NCI-H1436 (cell line): ENCODE measurements around the gene NME3.

Experiments used
- DNase-seq: peaks from one replicate; lab custom pipeline; 2025; lab: John Stamatoyannopoulos, UW

Gene NME3

DNA sequence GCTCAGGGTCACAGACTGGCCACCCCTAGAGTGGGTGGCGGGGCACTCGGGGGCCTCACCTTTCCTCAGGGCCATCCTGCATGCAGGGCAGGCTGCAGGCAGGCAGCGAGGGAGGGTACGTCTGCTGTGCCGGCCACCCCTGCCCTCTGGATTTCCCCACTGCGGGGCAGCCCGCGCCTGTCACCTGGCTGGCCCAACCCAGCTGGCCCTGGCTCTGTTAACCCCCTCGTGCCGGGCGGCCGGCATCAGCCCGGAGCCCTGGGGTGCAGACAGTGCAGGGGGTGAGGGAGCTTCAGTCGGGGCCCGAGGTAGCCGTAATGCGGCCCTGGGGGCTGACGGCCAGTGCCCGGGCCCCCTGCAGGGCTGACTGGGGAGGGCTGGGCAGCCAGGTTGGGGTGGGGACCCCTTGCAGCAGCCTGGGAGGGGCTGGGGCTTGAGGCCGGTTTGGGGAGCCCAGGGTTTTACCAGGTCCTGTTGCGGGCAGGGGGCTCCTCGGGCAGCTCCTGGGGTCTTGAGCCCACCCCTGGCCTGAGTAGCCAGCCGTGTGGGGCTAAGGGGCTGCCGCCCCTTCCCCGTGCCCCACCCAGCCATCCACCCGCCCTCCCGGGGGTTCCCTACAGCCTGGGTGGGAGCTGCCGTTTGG is 22.4 kb upstream of the NME3 start, which contains the start of gene IGFALS:
Gene IGFALS, minus strand, starts transcription at position 128 of the 643 bp plus-strand sequence. Its CDS starts 53 bp downstream, at position 75.
- DNase-seq: no peak

DNA sequence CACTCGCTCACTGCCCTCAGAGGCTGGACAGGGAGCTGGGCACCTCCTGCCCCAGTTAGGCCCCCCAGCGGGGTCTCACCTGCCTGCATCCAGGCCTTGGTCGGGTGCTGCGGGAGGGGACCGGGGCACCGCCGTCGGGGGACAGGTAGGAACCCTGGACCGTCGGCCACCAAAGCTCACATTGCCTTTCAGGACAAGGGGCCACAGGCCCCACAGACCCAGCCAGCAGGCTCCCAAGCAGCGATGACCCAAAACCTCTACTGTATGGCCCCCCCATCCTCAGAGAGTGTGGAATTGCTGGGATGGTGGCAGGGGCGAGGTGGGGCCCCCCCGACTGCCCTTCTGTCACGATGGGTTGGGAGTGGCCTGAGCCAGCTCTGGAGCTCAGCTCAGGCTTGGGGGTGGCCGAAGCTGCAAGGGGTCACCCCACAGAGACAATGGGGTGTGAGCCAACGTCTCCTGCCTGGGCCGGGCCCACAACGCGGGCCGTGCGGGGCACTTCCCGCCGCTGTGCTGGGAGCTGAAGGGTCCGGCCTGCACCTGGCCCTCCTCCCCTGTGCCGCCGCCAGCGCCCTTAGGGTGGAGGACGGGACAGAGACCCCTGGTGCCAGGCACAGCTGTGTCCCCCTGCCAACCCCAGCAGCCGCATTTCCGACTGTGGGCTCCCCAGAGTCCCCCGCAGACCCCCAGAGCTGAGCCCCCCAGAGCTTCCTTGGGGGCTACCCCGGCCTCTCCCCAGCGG is 21.7 kb upstream of the NME3 start:
- no peak for DNase-seq

GRCh38 chr16:1791943-1792812 is 20.8 kb upstream of the NME3 start:
- no peak for DNase-seq

DNA sequence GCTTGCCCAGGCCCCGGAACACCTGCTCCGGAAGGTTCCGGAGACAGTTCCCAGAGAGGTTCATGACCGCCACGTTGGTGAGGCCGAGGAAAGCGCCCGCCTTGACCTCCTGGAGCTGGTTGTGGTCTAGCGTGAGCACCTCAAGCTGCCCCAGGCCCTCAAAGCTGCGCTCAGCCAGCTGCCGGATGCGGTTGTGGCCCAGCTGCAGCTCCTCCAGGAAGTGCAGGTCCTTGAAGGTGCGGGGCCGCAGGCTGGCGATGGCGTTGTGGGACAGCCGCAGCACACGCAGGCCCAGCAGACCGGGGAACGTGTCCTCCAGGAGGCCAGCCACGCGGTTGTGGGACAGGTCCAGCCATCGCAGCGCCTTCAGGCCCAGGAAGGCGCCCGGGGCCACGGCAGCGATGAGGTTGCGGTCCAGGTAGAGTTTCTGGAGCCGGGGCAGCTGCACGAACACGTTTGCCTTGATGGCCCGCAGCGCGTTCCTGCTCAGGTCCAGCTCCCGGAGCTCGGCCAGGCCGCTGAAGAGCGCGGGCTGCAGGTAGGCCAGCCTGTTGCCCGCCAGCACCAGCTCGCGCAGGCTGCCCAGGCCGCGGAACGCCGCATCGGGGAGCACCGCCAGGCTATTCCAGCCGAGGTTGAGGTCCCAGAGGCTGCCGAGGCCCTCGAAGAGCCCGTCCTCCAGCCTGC is 20.1 kb upstream of the NME3 start:
- no peak for DNase-seq

GRCh38 chr16:1790611-1791255 is 19.4 kb upstream of the NME3 start:
- DNase-seq: no peak

DNA sequence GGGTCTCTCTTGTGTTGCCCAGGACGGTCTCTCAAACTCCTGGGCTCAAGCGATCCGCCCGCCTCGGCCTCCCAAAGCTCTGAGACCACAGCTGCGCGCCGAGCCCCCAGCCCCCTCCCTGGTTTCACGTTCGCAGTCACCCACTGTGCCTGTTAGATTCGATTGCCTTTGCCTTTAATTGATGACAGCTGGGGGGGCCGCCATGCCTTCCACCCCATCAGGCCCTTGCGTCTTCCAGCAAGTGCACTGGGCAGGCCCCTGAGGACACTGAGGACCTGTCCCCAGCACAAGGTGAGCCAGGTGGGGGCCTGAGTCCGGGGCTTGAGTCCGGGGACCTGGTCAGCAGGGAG is 18.9 kb upstream of the NME3 start:
- DNase-seq: no peak

DNA sequence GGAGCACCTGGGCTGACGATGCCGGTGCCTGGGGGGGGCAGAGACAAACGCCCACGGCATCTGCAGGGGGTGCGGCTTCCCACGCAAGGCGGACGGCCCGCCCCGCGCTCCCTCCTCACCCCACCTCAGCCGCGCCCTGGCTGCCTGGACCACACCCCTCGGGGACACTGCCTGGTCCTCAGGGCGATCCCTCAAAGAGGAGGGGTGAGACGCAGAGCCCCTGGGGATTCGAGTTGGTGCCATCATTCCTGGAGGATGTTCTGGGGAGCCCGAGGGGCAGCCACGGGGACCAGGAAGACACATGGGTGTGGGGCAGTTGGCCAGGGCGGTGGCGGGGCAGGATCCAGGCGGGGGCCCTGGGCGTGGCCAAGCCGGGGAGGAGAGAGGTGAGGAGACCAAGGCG is 18.3 kb upstream of the NME3 start:
- DNase-seq: no peak

GRCh38 chr16:1788708-1789100 is 17.4 kb upstream of the NME3 start:
- DNase-seq: no peak

DNA sequence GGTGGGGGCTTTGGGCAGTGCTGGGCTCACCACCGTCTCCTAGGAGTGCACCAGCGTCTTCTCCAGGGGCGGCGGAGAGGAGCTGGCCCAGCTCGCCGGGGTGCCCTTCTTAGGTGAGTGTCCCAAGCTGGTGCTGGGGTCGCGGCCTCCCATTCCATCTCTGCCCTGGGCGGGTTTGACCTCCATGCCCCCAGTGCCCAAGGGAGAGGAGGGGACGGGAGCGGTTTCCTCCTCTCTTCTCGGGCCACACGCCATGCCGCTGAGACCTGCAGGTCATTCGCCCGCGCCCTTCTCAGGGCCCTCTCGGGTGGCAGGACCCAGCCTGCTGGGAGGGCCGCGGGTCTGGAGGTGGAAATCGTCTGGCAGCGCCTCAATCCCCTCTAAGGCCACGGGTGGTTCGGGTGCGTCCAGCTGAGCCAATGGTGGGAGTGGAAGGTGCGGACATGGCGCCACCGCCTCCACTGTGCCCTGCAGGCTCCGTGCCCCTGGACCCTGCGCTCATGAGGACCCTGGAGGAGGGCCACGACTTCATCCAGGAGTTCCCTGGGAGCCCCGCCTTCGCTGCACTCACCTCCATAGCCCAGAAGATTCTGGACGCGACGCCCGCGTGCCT is 16.9 kb upstream of the NME3 start:
- DNase-seq: no peak

DNA sequence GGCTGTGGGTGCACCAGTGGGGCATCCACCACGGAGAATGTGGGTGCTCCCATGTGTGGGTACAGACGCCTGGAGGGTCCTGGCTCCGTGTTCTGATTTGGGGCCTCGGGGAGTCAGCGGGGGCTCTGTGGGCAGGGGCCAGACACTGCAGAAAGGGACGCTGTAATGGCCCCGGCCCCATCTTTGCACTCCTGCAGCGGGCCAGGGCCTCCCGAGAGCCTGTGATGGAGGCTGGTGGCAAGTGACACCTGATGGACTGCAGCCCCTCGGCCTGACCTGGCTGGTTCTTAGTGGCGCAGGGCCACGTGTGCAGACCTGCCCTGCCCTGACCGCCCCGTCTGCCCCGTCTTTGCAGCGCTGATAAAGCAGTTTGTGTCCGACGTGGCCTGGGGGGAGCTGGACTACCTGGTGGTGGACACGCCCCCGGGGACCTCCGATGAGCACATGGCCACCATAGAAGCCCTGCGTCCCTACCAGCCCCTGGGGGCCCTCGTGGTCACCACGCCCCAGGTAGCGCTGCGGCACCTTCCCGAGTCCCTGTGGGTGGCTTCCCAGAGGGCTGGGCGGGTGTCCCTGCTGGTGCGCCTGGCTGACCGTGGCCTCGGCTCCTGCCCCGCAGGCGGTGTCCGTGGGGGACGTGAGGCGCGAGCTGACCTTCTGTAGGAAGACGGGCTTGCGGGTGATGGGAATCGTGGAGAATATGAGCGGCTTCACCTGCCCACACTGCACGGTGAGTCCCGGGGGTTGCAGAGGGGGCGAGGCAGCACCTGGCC is 16.2 kb upstream of the NME3 start:
- DNase-seq: no peak

- DNase-seq: no peak
Observed at GRCh38 chr16:1787056-1787321, 15.6 kb upstream of the NME3 start.

DNA sequence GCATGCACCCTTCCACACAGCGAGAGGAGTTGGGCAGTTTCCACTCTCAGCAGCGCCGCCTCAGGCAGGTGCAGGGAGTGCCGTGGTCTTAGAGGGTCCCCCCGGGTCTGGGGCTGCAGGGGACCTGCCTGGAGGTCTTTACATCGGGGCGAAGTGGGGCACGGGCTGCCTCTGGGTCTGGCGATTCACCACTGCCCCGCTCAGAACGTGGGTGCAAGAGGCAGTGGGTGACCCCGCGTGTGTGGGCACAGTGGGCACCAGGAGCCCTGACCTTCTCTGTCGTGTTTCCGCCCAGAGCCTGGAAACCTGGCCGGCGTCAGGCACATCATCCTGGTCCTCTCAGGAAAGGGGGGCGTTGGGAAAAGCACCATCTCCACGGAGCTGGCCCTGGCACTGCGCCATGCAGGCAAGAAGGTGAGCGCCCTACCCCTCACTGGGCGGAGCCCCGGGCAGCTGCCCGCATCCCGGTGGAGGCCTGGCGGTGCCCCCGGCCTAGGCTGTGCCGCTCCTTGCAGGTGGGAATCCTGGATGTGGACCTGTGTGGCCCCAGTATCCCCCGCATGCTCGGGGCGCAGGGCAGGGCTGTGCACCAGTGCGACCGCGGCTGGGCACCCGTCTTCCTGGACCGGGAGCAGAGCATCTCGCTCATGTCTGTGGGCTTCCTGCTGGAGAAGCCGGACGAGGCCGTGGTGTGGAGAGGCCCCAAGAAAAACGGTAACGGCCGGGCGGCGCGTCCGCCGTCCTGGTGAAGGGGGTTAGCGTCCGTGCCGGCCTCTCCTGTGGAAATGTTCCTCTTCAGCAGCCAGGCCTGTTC is 15.1 kb upstream of the NME3 start:
- no peak for DNase-seq

DNA sequence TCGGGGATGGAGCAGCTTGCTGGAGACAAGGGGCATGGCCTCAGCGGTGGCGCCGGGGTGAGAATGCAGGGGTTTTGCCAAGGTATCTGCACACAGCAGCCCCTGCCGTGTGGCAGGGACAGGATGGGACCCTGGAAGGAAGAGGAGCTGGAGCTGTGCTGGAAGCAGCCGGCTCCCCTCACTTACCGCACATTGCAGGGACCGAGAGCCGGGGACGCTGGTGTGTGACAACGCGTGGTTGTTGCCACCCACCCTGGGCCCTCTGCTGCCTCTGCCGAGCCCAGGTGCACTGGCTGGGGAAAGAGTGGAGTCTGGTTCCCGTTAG is 14.5 kb upstream of the NME3 start:
- no peak for DNase-seq

GRCh38 chr16:1784977-1785845 is 13.9 kb upstream of the NME3 start:
- no peak for DNase-seq

- DNase-seq: peak; percentile 99
Observed at GRCh38 chr16:1782408-1783264, 11.3 kb upstream of the NME3 start, which contains the start of the genes NUBP2 and SPSB3. Gene NUBP2, plus strand, starts transcription at chr16:1782960. Its CDS starts 61 bp downstream, at chr16:1783021. Gene SPSB3, minus strand, starts transcription at chr16:1782571. Its CDS starts 1,088 bp downstream, at chr16:1781483.

GRCh38 chr16:1781758-1782407 is 10.5 kb upstream of the NME3 start:
- DNase-seq: no peak

DNA sequence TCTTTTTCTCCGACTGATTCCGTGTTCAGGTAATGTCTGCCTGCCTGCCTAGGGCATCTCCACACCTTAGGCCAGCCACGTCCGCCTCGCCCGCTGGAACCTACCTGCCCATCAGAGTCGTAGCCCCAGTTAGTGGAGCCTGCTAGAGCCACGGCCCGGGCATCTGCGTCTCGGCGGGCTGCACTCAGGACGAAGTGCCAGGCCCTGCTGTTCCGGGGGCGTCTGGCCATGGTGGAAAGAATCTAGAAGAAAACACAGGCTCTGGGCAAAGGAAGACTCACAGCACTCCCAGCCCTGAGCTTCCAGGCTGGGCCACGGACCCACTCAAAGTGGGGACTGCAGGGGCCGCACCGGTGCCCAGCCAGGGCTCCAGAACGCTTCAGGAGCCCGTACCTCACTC is 9.9 kb upstream of the NME3 start:
- DNase-seq: no peak
